Non-pigmented ciliary epithelial cell (primary cell): ENCODE data around the gene TMEM107.
A peak's percentile ranks its signal among the peaks of the same experiment; 100 is the strongest.

Source experiments
- DNase-seq: peaks from one replicate; pipeline ENCODE4 v3.0.0-alpha.2; 2010; ENCODE audit warnings: low read depth

Gene TMEM107

GRCh38 chr17:8162233-8162996, 13.8 kb downstream of the TMEM107 start, which contains the start of gene VAMP2:
Gene VAMP2, minus strand, starts transcription at chr17:8162948. Its CDS starts 69 bp downstream, at chr17:8162879.
- DNase-seq, result no peak

- no peak for DNase-seq
Observed at GRCh38 chr17:8161289-8162232, 14.6 kb downstream of the TMEM107 start.

- no peak for DNase-seq
Observed at GRCh38 chr17:8160741-8161221, 15.4 kb downstream of the TMEM107 start.

GRCh38 chr17:8160224-8160577, 16.0 kb downstream of the TMEM107 start:
- DNase-seq, result no peak

- DNase-seq, result no peak
Observed at GRCh38 chr17:8159459-8160223, 16.5 kb downstream of the TMEM107 start.

- DNase-seq, result no peak
Observed at GRCh38 chr17:8159032-8159400, 17.2 kb downstream of the TMEM107 start.

GRCh38 chr17:8158267-8159031, 17.7 kb downstream of the TMEM107 start:
- no peak for DNase-seq

GRCh38 chr17:8156246-8156992, 19.8 kb downstream of the TMEM107 start:
- DNase-seq, result peak; percentile 100

- DNase-seq, result no peak
Observed at GRCh38 chr17:8155996-8156245, 20.3 kb downstream of the TMEM107 start.

GRCh38 chr17:8155231-8155995, 20.8 kb downstream of the TMEM107 start:
- DNase-seq, result no peak

- no peak for DNase-seq
Observed at GRCh38 chr17:8154608-8155155, 21.5 kb downstream of the TMEM107 start.

- DNase-seq, result peak; percentile 97
Observed at GRCh38 chr17:8153957-8154607, 22.1 kb downstream of the TMEM107 start.

- peak; percentile 96 for DNase-seq
Observed at GRCh38 chr17:8153525-8153956, 22.6 kb downstream of the TMEM107 start.

- DNase-seq, result no peak
Observed at GRCh38 chr17:8153031-8153451, 23.1 kb downstream of the TMEM107 start.

- DNase-seq, result peak; percentile 71
Observed at GRCh38 chr17:8152112-8152775, 23.9 kb downstream of the TMEM107 start, which contains the start of gene PER1. Gene PER1, minus strand, starts transcription at chr17:8152404. Its CDS starts 1,698 bp downstream, at chr17:8150706.

- no peak for DNase-seq
Observed at GRCh38 chr17:8151641-8152111, 24.5 kb downstream of the TMEM107 start.

GRCh38 chr17:8151120-8151640, 25.0 kb downstream of the TMEM107 start:
- DNase-seq, result peak; percentile 48
